Measurements from ENCODE around the gene MSH5. TPM values are rescaled to one million over a fixed set of nuclear protein-coding genes. Genes with fewer than 3 reads are reported as not detected.
A peak's percentile ranks its signal among the peaks of the same experiment; 100 is the strongest.

The MSH5 gene
- total RNA-seq, 4 donors from 2014 or later, result 4.0 to 6.4 (median 4.5) TPM

- Histone ChIP-seq H3K9me3 (no peaks in the 10 kb centered on the region), H3K36me3 (peaks cover 17 to 39% (median 27%) of the 10 kb centered on the region in 4 donors), H3K4me3 (no peak overlapping the region), H3K4me1 (peaks cover 12 to 26% (median 24%) of the 10 kb centered on the region in 4 donors), H3K27ac (replicated peaks in 1 of 4) (no peak overlapping the region), H3K27me3 (no peaks in the 10 kb centered on the region)
- TF ChIP-seq EP300 (IDR thresholded peaks at IDR 0.05) (no peak), POLR2A (IDR thresholded peaks at IDR 0.05; ENCODE audit: low read depth) (no peak), POLR2AphosphoS5 (IDR thresholded peaks at IDR 0.05) (no peak), CTCF (IDR thresholded peaks at IDR 0.05) (no peak)
- 89% methylated on average over 25 of the region's 25 CpGs for WGBS
- DNase-seq (ENCODE audit: extremely low spot score), result no peak
- intact Hi-C loops (cut with DNase I), result no loop called here
Observed at GRCh38 chr6:31723980-31724691, 15.7 kb upstream of the MSH5 start.

GRCh38 chr6:31725502-31726350 lies 14.1 kb upstream of the MSH5 start:
- 88% methylated on average over 12 of the region's 12 CpGs for WGBS
- no peak for DNase-seq (ENCODE audit: extremely low spot score)
- intact Hi-C loops (cut with DNase I), result loop anchor here (5.0 kb wide), 1 partner anchor 42 kb away; no protein-coding TSS in a partner anchor
- no peak overlapping the region for H3K4me3 ChIP-seq
- TF ChIP-seq EP300 (IDR thresholded peaks at IDR 0.05) (no peak), POLR2A (IDR thresholded peaks at IDR 0.05; ENCODE audit: low read depth) (no peak), POLR2AphosphoS5 (IDR thresholded peaks at IDR 0.05) (peak in 1 of 2 donors; percentile 4)
- peaks cover 12 to 33% (median 31%) of the 10 kb centered on the region in 4 donors for H3K4me1 ChIP-seq
- no peaks in the 10 kb centered on the region for H3K9me3 ChIP-seq
- H3K36me3 ChIP-seq, result peaks cover 17 to 41% (median 30%) of the 10 kb centered on the region in 4 donors
- no peaks in the 10 kb centered on the region for H3K27me3 ChIP-seq
- peak overlapping the region in 1 of 4 donors; percentile 22 for H3K27ac ChIP-seq (replicated peaks in 1 of 4)

- Histone ChIP-seq H3K4me1 (peaks cover 16 to 42% (median 38%) of the 10 kb centered on the region in 4 donors), H3K4me3 (no peak overlapping the region), H3K27me3 (no peaks in the 10 kb centered on the region), H3K27ac (replicated peaks in 1 of 4) (peak overlapping the region; percentile 93 to 99 (median 97)), H3K36me3 (peaks cover 29 to 56% (median 44%) of the 10 kb centered on the region in 4 donors), H3K9me3 (no peaks in the 10 kb centered on the region)
- DNase-seq (ENCODE audit: extremely low spot score), result no peak
- 65% methylated on average over 7 of the region's 7 CpGs for WGBS
- no peak for TF ChIP-seq POLR2AphosphoS5 (IDR thresholded peaks at IDR 0.05)
- TF ChIP-seq CTCF (IDR thresholded peaks at IDR 0.05), result no peak
- intact Hi-C loops (cut with DNase I), result loop anchor here (5.0 kb wide), 1 partner anchor 40 kb away; no protein-coding TSS in a partner anchor
Observed at GRCh38 chr6:31727034-31727716, 12.6 kb upstream of the MSH5 start.

- intact Hi-C loops (cut with DNase I), result loop anchor here (5.0 kb wide), 1 partner anchor 39 kb away; no protein-coding TSS in a partner anchor
- H3K4me1 ChIP-seq, result peaks cover 21 to 44% (median 40%) of the 10 kb centered on the region in 4 donors
- WGBS, result 70% methylated on average over 41 of the region's 41 CpGs
Observed at GRCh38 chr6:31727717-31728671, 11.8 kb upstream of the MSH5 start.

More at GRCh38 chr6:31727717-31728671, 11.8 kb upstream of the MSH5 start:
- H3K36me3 ChIP-seq, result peaks cover 37 to 64% (median 52%) of the 10 kb centered on the region in 4 donors
- TF ChIP-seq POLR2A (IDR thresholded peaks at IDR 0.05; ENCODE audit: low read depth), result no peak
- no peak for TF ChIP-seq CTCF (IDR thresholded peaks at IDR 0.05)
- TF ChIP-seq EP300 (IDR thresholded peaks at IDR 0.05), result no peak
- no peak for TF ChIP-seq POLR2AphosphoS5 (IDR thresholded peaks at IDR 0.05)
- H3K27ac ChIP-seq (replicated peaks in 1 of 4), result peak overlapping the region; percentile 93 to 99 (median 97)
- no peak for DNase-seq (ENCODE audit: extremely low spot score)
- H3K9me3 ChIP-seq, result no peaks in the 10 kb centered on the region
- H3K4me3 ChIP-seq, result peak overlapping the region; percentile 69 to 98 (median 94)
- H3K27me3 ChIP-seq, result no peaks in the 10 kb centered on the region

Data from esophagus muscularis mucosa (tissue), 4 donors.